Upper lobe of left lung (tissue), 6 donors: Measurements from ENCODE around the gene PRKCE. TPM values are rescaled to one million over a fixed set of nuclear protein-coding genes. Genes with fewer than 3 reads are reported as not detected.

ENCODE experiments used
- ATAC-seq, 2 donors: fragments of 200-7000 bp; cut with Tn5 transposase; one replicate each; pipeline ENCODE4 v1.9.1; 2022; ENCODE audit warnings: mild to moderate bottlenecking in 2 of 2, moderate library complexity in 2 of 2; ENCODE audit not compliant: low FRiP score in 2 of 2
- DNase-seq, 2 donors: peaks; one replicate each; pipeline ENCODE4 v3.0.0-alpha.2; 2019 to 2020
- H3K27ac ChIP-seq, 4 donors: fragments of 200-600 bp; sonication (generic); one replicate each; pipeline ENCODE4 v1.5.1; 2016 to 2019
- H3K27me3 ChIP-seq, 4 donors: fragments of 200-600 bp; sonication (generic); one replicate each; pipeline ENCODE4 v1.5.1; 2017 to 2019
- H3K36me3 ChIP-seq, 4 donors: fragments of 200-600 bp; sonication (generic); one replicate each; pipeline ENCODE4 v1.5.1; 2016 to 2019
- H3K4me1 ChIP-seq, 4 donors: fragments of 200-600 bp; sonication (generic); one replicate each; pipeline ENCODE4 v1.5.1; 2018 to 2019
- H3K4me3 ChIP-seq, 4 donors: fragments of 200-600 bp; sonication (generic); one replicate each; pipeline ENCODE4 v1.5.1; 2017 to 2019; ENCODE audit warnings: mild to moderate bottlenecking in 2 of 4, moderate library complexity in 1 of 4
- H3K9me3 ChIP-seq, 4 donors: fragments of 200-600 bp; sonication (generic); one replicate each; pipeline ENCODE4 v1.5.1; 2018 to 2019
- EP300 ChIP-seq, 4 donors: sonication (generic); formaldehyde crosslinking; IDR thresholded peaks; one replicate each; pipeline ENCODE4 v1.5.1; 2017; ENCODE audit warnings: antibody characterized with exemption in 4 of 4, control low read depth in 2 of 4
- POLR2A ChIP-seq, 4 donors: fragments of 450-650 bp; IDR thresholded peaks; one replicate each; pipeline ENCODE4 v1.5.1; 2016 to 2017; ENCODE audit warnings: antibody characterized with exemption in 4 of 4, mild to moderate bottlenecking in 2 of 4
- POLR2AphosphoS5 ChIP-seq, 2 donors: sonication (generic); formaldehyde crosslinking; IDR thresholded peaks; one replicate each; pipeline ENCODE4 v1.5.1; 2017; ENCODE audit warnings: antibody characterized with exemption in 2 of 2
- WGBS, 2 donors: methylation state at CpG; one replicate each; pipeline ENCODE4 v1.1.5; 2017 to 2018; 5-methylcytosine and 5-hydroxymethylcytosine counted together
- total RNA-seq, 6 donors: library from RNA; depleted of rRNA in 4 of 6; stranded (reverse); fragments of >200 nt in 4 of 6; gene quantifications; one replicate each; pipeline versions ENCODE4 v1.1.0 to v1.2.1, GENCODE V29; 2016 to 2021
- TF ChIP-seq, protein P1 (sequence below), 6 experiments: fragments of 450-650 bp in 4 of 6; fragments of 200-600 bp in 2 of 6; sonication (generic) in 2 of 6; IDR thresholded peaks; one replicate each; pipeline ENCODE4 v1.5.1; 2016 to 2019; ENCODE audit warnings: antibody characterized with exemption in 6 of 6
- donor health status: DM: no; HTN: no; CAD: no; lungs with moderate emphysema.
- donor health status: DM: no; HTN: yes; CAD: no; lungs with severe emphysema.

Gene PRKCE
- total RNA-seq, 6 donors from 2014 or later: 54.9 to 124 (median 75.6) TPM

DNA sequence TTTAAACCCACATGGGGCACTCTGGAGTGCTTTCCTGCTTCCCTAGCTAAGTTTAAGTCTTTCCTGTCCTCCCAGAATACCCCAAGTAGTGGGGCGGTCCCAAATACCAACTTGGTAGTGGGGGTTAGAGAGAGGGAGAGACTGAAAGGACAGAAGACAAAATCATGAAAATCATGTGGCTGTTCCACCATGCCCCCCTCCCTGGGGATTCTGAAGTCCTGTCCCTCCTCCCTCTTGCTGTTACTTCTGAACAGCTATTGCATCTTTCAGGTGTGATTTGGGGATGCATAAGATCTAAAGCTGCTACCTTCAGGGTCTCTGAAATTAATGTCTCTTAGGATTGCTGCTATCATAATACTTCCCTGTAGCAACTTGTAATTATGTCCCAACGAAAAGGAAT, 378.9 kb downstream of the PRKCE start:
- Histone ChIP-seq H3K27me3 (no peaks in the 10 kb centered on the region), H3K4me1 (peaks cover 24 to 41% (median 29%) of the 10 kb centered on the region in 4 donors), H3K9me3 (no peaks in the 10 kb centered on the region), H3K36me3 (no peaks in the 10 kb centered on the region), H3K27ac (peak overlapping the region; percentile 71 to 88 (median 80)), H3K4me3 (no peak overlapping the region)
- DNase-seq (no peak), ATAC-seq (no peak)
- no peak for TF ChIP-seq POLR2AphosphoS5 (IDR thresholded peaks at IDR 0.05)
- no peak for TF ChIP-seq EP300 (IDR thresholded peaks at IDR 0.05)
- TF ChIP-seq, protein P1, sequence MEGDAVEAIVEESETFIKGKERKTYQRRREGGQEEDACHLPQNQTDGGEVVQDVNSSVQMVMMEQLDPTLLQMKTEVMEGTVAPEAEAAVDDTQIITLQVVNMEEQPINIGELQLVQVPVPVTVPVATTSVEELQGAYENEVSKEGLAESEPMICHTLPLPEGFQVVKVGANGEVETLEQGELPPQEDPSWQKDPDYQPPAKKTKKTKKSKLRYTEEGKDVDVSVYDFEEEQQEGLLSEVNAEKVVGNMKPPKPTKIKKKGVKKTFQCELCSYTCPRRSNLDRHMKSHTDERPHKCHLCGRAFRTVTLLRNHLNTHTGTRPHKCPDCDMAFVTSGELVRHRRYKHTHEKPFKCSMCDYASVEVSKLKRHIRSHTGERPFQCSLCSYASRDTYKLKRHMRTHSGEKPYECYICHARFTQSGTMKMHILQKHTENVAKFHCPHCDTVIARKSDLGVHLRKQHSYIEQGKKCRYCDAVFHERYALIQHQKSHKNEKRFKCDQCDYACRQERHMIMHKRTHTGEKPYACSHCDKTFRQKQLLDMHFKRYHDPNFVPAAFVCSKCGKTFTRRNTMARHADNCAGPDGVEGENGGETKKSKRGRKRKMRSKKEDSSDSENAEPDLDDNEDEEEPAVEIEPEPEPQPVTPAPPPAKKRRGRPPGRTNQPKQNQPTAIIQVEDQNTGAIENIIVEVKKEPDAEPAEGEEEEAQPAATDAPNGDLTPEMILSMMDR (IDR thresholded peaks at IDR 0.05): no peak
- TF ChIP-seq POLR2A (IDR thresholded peaks at IDR 0.05): no peak
- WGBS, 2 donors: 82 to 91% methylated on average over 2 of the region's 2 CpGs

DNA sequence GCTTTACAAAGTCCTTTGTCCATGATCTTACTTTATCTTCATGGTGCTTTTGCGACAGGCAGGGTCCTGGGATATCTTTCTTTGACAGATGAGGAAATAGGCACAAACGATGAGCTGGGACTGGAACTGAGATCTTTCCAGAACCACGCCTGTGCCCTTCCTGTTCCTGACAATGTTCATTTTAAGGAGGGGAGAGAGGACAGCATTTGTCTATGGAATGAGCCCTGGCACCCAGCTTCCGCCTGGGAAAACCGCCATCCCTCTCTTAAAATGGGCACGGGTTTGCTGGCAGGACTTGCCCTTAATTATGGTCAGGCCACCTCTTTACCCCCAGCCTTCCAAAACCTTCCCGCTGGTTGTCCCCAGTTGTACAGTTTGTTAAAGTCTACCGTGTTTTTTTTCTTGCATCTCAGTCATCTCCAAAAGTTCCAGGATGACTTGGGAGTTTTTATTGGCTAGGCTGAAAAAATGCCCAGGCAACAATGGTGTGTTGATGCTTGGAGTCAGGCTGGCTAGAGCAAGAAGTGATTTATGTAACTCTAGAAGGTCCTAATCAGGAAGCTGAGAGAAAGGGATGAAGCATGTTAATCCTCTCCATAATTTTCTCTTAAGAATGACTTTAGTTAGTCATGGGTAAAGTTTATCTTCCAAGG, 380.8 kb downstream of the PRKCE start:
- no peak for DNase-seq
- Histone ChIP-seq H3K4me1 (peaks cover 24 to 45% (median 34%) of the 10 kb centered on the region in 4 donors), H3K36me3 (no peaks in the 10 kb centered on the region), H3K27ac (peak overlapping the region; percentile 59 to 88 (median 80)), H3K9me3 (no peaks in the 10 kb centered on the region), H3K27me3 (no peaks in the 10 kb centered on the region), H3K4me3 (no peak overlapping the region)
- TF ChIP-seq POLR2A (IDR thresholded peaks at IDR 0.05) (no peak), EP300 (IDR thresholded peaks at IDR 0.05) (peak in 2 of 4 donors; percentile 86 to 91), POLR2AphosphoS5 (IDR thresholded peaks at IDR 0.05) (peak in 1 of 2 donors; percentile 70)
- TF ChIP-seq, protein P1 (IDR thresholded peaks at IDR 0.05): no peak
- 53 to 69% methylated on average over 8 of the region's 8 CpGs for WGBS, 2 donors
- no peak for ATAC-seq

DNA sequence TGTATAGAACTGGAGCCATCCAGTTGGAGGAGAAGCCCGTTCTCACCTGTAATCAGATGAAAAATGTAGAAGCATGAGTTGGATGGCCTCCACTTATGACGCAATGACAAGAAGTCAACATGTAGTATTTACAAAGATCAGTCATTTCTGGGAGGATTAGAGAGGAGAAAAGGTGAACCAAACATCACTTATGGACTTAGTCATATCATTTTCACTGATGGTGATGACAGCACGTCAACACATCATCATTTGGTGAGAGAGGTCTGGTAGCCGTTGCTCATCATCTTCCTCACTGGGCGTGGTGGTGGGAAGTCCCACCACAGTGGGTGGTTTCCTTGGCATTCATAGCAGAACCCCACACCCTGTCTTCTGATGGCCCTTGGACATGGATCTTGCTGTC, 381.5 kb downstream of the PRKCE start:
- Histone ChIP-seq H3K9me3 (no peaks in the 10 kb centered on the region), H3K27me3 (no peaks in the 10 kb centered on the region), H3K36me3 (no peaks in the 10 kb centered on the region), H3K4me1 (peaks cover 27 to 52% (median 39%) of the 10 kb centered on the region in 4 donors), H3K4me3 (no peak overlapping the region), H3K27ac (peak overlapping the region; percentile 59 to 88 (median 80))
- TF ChIP-seq POLR2A (IDR thresholded peaks at IDR 0.05) (no peak), POLR2AphosphoS5 (IDR thresholded peaks at IDR 0.05) (no peak), EP300 (IDR thresholded peaks at IDR 0.05) (no peak)
- TF ChIP-seq, protein P1 (IDR thresholded peaks at IDR 0.05): no peak
- ATAC-seq (no peak), DNase-seq (no peak)
- WGBS, 2 donors: 77 to 79% methylated on average over 5 of the region's 5 CpGs

DNA sequence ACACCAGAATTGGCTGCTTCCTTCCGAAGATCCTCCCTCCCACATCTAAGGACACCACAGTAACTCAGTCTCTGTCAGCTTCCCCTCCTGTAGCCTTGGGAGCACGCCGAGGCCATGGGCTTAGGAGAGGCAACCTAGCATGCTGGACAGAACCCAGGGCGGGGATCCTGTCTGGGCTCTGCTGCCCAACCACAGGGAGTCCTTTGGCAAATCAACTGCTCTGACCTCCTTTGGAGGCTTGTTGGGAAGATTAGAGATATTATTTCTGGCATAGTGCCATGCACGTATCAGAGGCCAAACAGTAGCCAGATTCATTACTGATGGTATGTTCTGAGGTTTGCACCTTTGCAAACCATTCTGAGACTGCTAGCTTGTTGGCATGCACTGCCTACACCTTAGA, 383.1 kb downstream of the PRKCE start:
- DNase-seq (no peak), ATAC-seq (no peak)
- peaks cover 32 to 56% (median 44%) of the 10 kb centered on the region in 4 donors for H3K4me1 ChIP-seq
- H3K27me3 ChIP-seq: no peaks in the 10 kb centered on the region
- no peaks in the 10 kb centered on the region for H3K36me3 ChIP-seq
- no peak overlapping the region for H3K4me3 ChIP-seq
- 66 to 90% methylated on average over 4 to 5 of the region's 5 CpGs for WGBS, 2 donors
- no peaks in the 10 kb centered on the region for H3K9me3 ChIP-seq
- H3K27ac ChIP-seq: peak overlapping the region; percentile 31 to 88 (median 80)
- TF ChIP-seq, protein P1 (IDR thresholded peaks at IDR 0.05): no peak
- TF ChIP-seq POLR2AphosphoS5 (IDR thresholded peaks at IDR 0.05) (peak in 1 of 2 donors; percentile 41), EP300 (IDR thresholded peaks at IDR 0.05) (no peak), POLR2A (IDR thresholded peaks at IDR 0.05) (no peak)

DNA sequence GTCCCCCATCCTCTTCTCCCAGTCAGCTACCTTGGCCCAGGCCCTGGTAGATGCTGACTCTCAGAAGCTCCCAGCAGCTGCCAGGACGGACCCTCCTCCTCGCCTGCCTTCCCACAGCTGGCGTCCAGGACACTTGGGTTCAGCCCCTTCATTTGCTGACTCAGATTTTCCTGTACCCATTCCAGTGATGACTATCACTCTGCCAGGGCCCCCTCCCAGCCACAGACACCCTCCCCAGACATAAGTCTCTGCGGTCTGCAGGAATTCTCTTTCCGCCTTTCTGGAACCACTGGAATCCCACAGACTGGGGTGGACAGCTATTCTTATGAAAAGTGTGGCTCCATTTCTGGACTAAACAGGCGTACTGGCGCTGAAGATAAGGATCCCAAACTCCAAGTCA, 385.5 kb downstream of the PRKCE start:
- H3K9me3 ChIP-seq: no peaks in the 10 kb centered on the region
- no peaks in the 10 kb centered on the region for H3K36me3 ChIP-seq
- no peaks in the 10 kb centered on the region for H3K27me3 ChIP-seq
- ATAC-seq (peak in 1 of 2 donors; percentile 81), DNase-seq (no peak)
- H3K4me3 ChIP-seq: no peak overlapping the region
- 86 to 88% methylated on average over 7 of the region's 7 CpGs for WGBS, 2 donors
- TF ChIP-seq, protein P1 (IDR thresholded peaks at IDR 0.05): no peak
- TF ChIP-seq POLR2A (IDR thresholded peaks at IDR 0.05): no peak
- no peak for TF ChIP-seq EP300 (IDR thresholded peaks at IDR 0.05)
- TF ChIP-seq POLR2AphosphoS5 (IDR thresholded peaks at IDR 0.05): no peak
- peaks cover 22 to 61% (median 44%) of the 10 kb centered on the region in 4 donors for H3K4me1 ChIP-seq
- H3K27ac ChIP-seq: peak overlapping the region; percentile 72 to 88 (median 80)
